ENCODE results near the gene TIGD3.

Gene TIGD3

DNA sequence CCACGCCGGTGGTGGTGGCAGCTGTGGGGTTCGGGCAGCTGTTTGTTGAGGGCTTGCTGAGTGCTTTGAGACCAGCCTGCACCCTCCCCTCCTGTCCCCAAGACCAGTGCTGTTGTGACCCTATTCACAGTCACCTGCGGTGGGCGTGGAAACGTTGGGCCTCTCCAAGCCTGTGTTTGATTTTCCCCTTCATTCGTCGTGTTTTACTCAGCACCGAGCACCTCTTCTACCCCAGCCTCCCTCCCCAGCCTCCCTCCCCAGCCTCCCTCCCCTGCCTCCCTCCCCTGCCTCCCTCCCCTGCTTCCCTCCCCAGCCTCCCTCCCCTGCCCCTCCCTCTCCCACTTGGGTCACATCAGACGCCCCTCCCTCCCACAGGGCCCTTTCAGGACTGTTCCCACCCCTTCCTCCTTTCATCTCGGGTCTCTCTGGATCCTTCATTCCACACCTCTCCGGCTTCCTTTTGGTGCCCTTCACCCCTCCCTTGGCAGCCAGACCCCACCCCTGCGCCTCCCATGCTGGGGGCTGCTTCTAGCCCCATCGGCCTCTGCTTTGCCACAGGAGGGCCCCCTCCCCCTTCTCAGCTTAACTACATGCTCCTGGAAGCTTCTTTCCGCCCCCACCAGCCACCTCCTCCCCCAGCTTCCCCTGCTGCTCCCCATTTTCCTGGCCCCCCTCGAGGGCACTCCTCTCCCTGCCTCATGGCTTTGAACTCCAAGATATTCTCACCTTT, 46.7 kb downstream of the TIGD3 start:
- TF ChIP-seq POLR2A (IDR thresholded peaks at IDR 0.05; ENCODE audit: extremely low read depth, insufficient read length) (no peak), MYC (IDR thresholded peaks at IDR 0.05; ENCODE audit: low read depth, low read length) (no peak)
- TF ChIP-seq, protein P1, sequence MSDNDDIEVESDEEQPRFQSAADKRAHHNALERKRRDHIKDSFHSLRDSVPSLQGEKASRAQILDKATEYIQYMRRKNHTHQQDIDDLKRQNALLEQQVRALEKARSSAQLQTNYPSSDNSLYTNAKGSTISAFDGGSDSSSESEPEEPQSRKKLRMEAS (IDR thresholded peaks at IDR 0.05; ENCODE audit: low read depth, low read length): no peak
- TF ChIP-seq, protein P2, sequence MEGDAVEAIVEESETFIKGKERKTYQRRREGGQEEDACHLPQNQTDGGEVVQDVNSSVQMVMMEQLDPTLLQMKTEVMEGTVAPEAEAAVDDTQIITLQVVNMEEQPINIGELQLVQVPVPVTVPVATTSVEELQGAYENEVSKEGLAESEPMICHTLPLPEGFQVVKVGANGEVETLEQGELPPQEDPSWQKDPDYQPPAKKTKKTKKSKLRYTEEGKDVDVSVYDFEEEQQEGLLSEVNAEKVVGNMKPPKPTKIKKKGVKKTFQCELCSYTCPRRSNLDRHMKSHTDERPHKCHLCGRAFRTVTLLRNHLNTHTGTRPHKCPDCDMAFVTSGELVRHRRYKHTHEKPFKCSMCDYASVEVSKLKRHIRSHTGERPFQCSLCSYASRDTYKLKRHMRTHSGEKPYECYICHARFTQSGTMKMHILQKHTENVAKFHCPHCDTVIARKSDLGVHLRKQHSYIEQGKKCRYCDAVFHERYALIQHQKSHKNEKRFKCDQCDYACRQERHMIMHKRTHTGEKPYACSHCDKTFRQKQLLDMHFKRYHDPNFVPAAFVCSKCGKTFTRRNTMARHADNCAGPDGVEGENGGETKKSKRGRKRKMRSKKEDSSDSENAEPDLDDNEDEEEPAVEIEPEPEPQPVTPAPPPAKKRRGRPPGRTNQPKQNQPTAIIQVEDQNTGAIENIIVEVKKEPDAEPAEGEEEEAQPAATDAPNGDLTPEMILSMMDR (IDR thresholded peaks at IDR 0.05; ENCODE audit: low read depth, low read length): no peak
- DNase-seq (ENCODE audit: low read depth): peak; percentile 25
- H3K4me3 ChIP-seq (ENCODE audit: low read depth, low read length): no peak overlapping the region

DNA sequence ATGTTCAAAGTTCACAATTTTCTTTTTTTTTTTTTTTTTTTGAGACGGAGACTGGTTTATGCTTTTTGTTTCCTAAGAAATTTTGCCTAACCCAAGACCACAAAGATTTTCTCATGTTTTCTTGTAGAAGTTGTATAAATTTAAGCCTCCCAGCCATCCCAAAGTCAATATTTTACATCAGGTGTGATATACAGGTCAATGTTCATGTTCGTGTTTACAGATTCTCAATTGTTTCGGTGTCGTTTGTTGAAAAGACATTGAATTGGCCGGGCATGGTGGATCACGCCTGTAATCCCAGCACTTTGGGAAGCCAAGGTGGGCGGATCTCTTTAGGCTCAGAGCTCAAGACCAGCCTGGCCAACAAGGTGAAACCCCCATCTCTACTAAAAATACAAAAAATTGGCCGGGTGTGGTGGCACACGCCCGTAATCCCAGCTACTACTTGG, 47.3 kb downstream of the TIGD3 start:
- no peak overlapping the region for H3K4me3 ChIP-seq (ENCODE audit: low read depth, low read length)
- no peak for DNase-seq (ENCODE audit: low read depth)
- TF ChIP-seq POLR2A (IDR thresholded peaks at IDR 0.05; ENCODE audit: extremely low read depth, insufficient read length): no peak
- TF ChIP-seq, protein P2 (IDR thresholded peaks at IDR 0.05; ENCODE audit: low read depth, low read length): no peak
- TF ChIP-seq MYC (IDR thresholded peaks at IDR 0.05; ENCODE audit: low read depth, low read length): no peak
- TF ChIP-seq, protein P1 (IDR thresholded peaks at IDR 0.05; ENCODE audit: low read depth, low read length): no peak

DNA sequence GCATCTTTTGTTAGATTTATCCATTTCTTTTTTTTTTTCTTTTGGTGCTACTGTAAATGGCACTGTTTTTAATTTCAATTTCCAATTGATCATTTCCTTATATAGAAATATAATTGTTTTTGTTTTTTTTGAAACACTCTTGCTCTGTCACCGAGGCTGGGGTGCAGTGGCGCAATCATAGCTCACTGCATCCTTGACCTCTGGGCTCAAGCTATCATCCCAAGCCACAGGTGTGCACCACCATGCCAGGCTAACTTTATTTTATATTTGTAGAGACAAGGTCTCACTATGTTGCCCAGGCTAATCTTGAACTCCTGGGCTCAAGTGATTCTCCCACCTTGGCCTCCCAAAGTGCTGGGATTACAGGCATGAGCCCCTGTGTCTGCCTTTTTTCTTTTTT, 48.2 kb downstream of the TIGD3 start:
- DNase-seq (ENCODE audit: low read depth): no peak
- TF ChIP-seq POLR2A (IDR thresholded peaks at IDR 0.05; ENCODE audit: extremely low read depth, insufficient read length): no peak
- TF ChIP-seq, protein P2 (IDR thresholded peaks at IDR 0.05; ENCODE audit: low read depth, low read length): no peak
- TF ChIP-seq, protein P1 (IDR thresholded peaks at IDR 0.05; ENCODE audit: low read depth, low read length): no peak
- TF ChIP-seq MYC (IDR thresholded peaks at IDR 0.05; ENCODE audit: low read depth, low read length): no peak
- H3K4me3 ChIP-seq (ENCODE audit: low read depth, low read length): no peak overlapping the region

DNA sequence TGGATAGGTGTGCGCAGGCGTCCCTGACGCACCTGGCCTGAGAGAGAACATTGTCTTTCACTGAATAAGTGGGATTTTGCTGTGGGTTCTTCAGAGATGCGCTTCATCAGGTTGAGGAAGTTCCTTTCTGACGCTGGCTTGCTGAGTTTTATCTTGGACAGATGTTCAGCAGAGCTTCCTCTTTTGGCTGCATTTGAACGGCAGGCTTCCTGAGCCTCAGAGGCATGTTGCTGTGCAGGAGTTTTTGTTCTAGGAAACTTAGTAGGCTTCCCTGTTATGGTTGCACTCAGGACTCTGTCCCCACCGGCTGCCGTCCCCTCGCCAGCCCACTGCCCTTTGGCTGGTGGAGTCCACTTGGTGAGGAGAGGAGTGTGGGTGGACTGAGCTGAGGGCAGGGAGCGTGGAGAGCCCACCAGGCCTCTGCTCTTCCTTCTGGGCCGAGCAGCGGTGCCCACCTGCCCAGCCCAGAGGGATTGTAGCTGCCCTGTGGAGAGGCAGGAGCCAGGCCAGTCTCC, 49.1 kb downstream of the TIGD3 start:
- DNase-seq (ENCODE audit: low read depth): peak; percentile 91
- TF ChIP-seq, protein P2 (IDR thresholded peaks at IDR 0.05; ENCODE audit: low read depth, low read length): no peak
- TF ChIP-seq POLR2A (IDR thresholded peaks at IDR 0.05; ENCODE audit: extremely low read depth, insufficient read length) (no peak), MYC (IDR thresholded peaks at IDR 0.05; ENCODE audit: low read depth, low read length) (peak; percentile 52; the same call in 1 of the 2 replicates)
- TF ChIP-seq, protein P1 (IDR thresholded peaks at IDR 0.05; ENCODE audit: low read depth, low read length): peak; percentile 79
- H3K4me3 ChIP-seq (ENCODE audit: low read depth, low read length): no peak overlapping the region

DNA sequence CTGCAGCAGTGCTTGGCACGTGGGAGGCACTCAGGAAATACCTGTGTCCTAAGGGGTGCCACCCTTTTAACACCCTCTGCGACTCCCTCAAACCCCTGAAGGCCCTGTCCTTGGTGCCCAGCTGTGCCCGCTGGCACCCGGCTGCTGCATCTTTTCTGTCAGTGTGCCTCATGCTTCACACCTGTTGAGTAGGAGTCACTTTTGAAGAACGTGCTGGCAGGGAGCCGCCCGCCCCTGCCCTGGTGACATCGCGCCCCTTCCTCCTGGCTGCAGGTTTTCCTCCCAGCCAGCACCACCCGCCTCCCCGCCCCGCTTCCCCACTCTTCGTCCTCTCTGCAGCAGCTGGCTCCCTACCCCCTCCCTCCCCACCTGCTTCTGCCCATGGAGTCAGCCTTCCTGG, 49.7 kb downstream of the TIGD3 start:
- DNase-seq (ENCODE audit: low read depth): no peak
- no peak overlapping the region for H3K4me3 ChIP-seq (ENCODE audit: low read depth, low read length)

More for the DNA sequence above, 49.7 kb downstream of the TIGD3 start:
- TF ChIP-seq, protein P1 (IDR thresholded peaks at IDR 0.05; ENCODE audit: low read depth, low read length): 0 out of 2 replicates have a peak, but pooled peaks have one; percentile 7
- no peak for TF ChIP-seq MYC (IDR thresholded peaks at IDR 0.05; ENCODE audit: low read depth, low read length)
